ENCODE measurements around the gene CELF2.

DNA sequence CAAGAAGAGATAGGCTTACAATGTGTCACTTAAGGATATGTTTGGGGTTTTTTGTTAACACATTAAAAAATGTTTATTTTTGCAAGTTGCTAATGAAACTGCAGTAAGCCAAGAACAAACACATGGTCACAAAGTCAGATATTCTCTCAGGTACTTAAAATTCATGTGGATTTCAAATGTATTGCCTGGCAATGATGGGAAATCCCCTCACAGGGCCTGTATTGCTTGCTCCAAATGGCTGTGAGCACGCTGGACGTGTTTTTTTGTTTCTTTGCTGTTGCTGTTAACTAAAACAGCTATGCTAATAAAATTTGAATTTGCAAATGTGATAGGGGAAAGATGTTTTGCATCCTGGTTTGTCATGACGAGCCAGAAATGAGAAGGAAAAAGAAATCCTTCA is 3.8 kb upstream of the CELF2 start:
- TF ChIP-seq POLR2AphosphoS5 (IDR thresholded peaks at IDR 0.05; ENCODE audit: low read depth, low read length) (no peak), SIN3A (IDR thresholded peaks at IDR 0.05; ENCODE audit: borderline replicate concordance, insufficient read depth, low read length) (no peak), TAF1 (IDR thresholded peaks at IDR 0.05; ENCODE audit: borderline replicate concordance, insufficient read depth, low read length) (no peak), REST (IDR thresholded peaks at IDR 0.05; ENCODE audit: insufficient read depth in 1 of 2, low read depth in 2 of 2, low read length in 2 of 2) (no peak), FOXP2 (optimal IDR thresholded peaks at IDR 0.05; ENCODE audit: borderline replicate concordance, extremely low read depth, extremely low read length, insufficient read depth) (no peak)

Measured in PFSK-1 (cell line).